Ascending aorta (tissue), 2 donors: ENCODE data around the gene DHRSX. TPM values are rescaled to one million over a fixed set of nuclear protein-coding genes. Genes with fewer than 3 reads are reported as not detected.

ENCODE experiments used
- DNase-seq, 2 donors: peaks; one replicate each; pipeline ENCODE4 v3.0.0-alpha.2; 2019; ENCODE audit warnings: low spot score in 2 of 2
- H3K27ac ChIP-seq, 2 donors: fragments of 200-600 bp; sonication (generic); one replicate each; pipeline ENCODE4 v1.5.1; 2016 to 2017; ENCODE audit warnings: mild to moderate bottlenecking in 1 of 2
- H3K27me3 ChIP-seq: fragments of 200-600 bp; sonication (generic); one replicate; pipeline ENCODE4 v1.5.1; 2017
- H3K36me3 ChIP-seq, 2 donors: fragments of 200-600 bp; sonication (generic); one replicate each; pipeline ENCODE4 v1.5.1; 2016
- H3K4me1 ChIP-seq, 2 donors: fragments of 200-600 bp; sonication (generic); one replicate each; pipeline ENCODE4 v1.5.1; 2016 to 2017; ENCODE audit warnings: mild to moderate bottlenecking in 1 of 2
- H3K4me3 ChIP-seq, 2 donors: fragments of 200-600 bp; sonication (generic); one replicate each; pipeline ENCODE4 v1.5.1; 2016 to 2017; ENCODE audit warnings: mild to moderate bottlenecking in 1 of 2
- H3K9me3 ChIP-seq, 2 donors: fragments of 200-600 bp; sonication (generic); one replicate each; pipeline ENCODE4 v1.5.1; 2016
- CTCF ChIP-seq, 3 experiments: fragments of 200-600 bp in 2 of 3; fragments of 450-650 bp in 1 of 3; sonication (generic) in 2 of 3; IDR thresholded peaks; one replicate each; pipeline ENCODE4 v1.5.1; 2016 to 2019; ENCODE audit warnings: antibody characterized with exemption in 3 of 3, mild to moderate bottlenecking in 1 of 3, moderate library complexity in 1 of 3
- intact Hi-C: fragments of 100-400 bp; cut with DNase I; formaldehyde crosslinking; loops from one replicate; pipeline ENCODE4 v1.15.1; 2023
- total RNA-seq: library from RNA; depleted of rRNA; stranded (reverse); fragments of >200 nt; gene quantifications from one replicate; pipeline ENCODE4 v1.1.0, GENCODE V29; 2016

Gene DHRSX
- total RNA-seq, 1 donor from 2014 or later, result 13.4 TPM

GRCh38 chrX:2434270-2435163, 66.3 kb downstream of the DHRSX start:
- Histone ChIP-seq H3K4me3 (no peak overlapping the region), H3K4me1 (no peaks in the 10 kb centered on the region), H3K27me3 (no peaks in the 10 kb centered on the region), H3K36me3 (peaks cover 3 to 6% of the 10 kb centered on the region in 2 donors), H3K9me3 (no peaks in the 10 kb centered on the region), H3K27ac (no peak overlapping the region)
- no peak for DNase-seq
- no peak for TF ChIP-seq CTCF (IDR thresholded peaks at IDR 0.05)
- intact Hi-C loops, result no loop called here

GRCh38 chrX:2432298-2432863, 68.4 kb downstream of the DHRSX start:
- Histone ChIP-seq H3K36me3 (peaks cover 3 to 6% of the 10 kb centered on the region in 2 donors), H3K27me3 (no peaks in the 10 kb centered on the region), H3K27ac (no peak overlapping the region), H3K4me1 (no peaks in the 10 kb centered on the region), H3K9me3 (no peaks in the 10 kb centered on the region), H3K4me3 (no peak overlapping the region)
- DNase-seq, result no peak
- intact Hi-C loops, result no loop called here
- TF ChIP-seq CTCF (IDR thresholded peaks at IDR 0.05), result no peak

GRCh38 chrX:2430265-2430825, 70.4 kb downstream of the DHRSX start:
- no peaks in the 10 kb centered on the region for H3K4me1 ChIP-seq
- peaks cover 3 to 8% of the 10 kb centered on the region in 2 donors for H3K36me3 ChIP-seq
- intact Hi-C loops, result no loop called here
- H3K27ac ChIP-seq, result no peak overlapping the region
- H3K9me3 ChIP-seq, result no peaks in the 10 kb centered on the region
- TF ChIP-seq CTCF (IDR thresholded peaks at IDR 0.05), result no peak
- H3K27me3 ChIP-seq, result no peaks in the 10 kb centered on the region
- no peak for DNase-seq
- no peak overlapping the region for H3K4me3 ChIP-seq

- Histone ChIP-seq H3K36me3 (peaks cover 6 to 22% of the 10 kb centered on the region in 2 donors), H3K4me1 (no peaks in the 10 kb centered on the region), H3K27me3 (no peaks in the 10 kb centered on the region), H3K4me3 (no peak overlapping the region), H3K27ac (no peak overlapping the region), H3K9me3 (no peaks in the 10 kb centered on the region)
- no peak for TF ChIP-seq CTCF (IDR thresholded peaks at IDR 0.05)
- no peak for DNase-seq
- intact Hi-C loops, result no loop called here
These were observed 73.0 kb downstream of the DHRSX start for GRCh38 chrX:2427737-2428136.

GRCh38 chrX:2427147-2427546, 73.6 kb downstream of the DHRSX start:
- Histone ChIP-seq H3K4me3 (no peak overlapping the region), H3K4me1 (no peaks in the 10 kb centered on the region), H3K27ac (no peak overlapping the region), H3K27me3 (no peaks in the 10 kb centered on the region), H3K36me3 (peaks cover 6 to 22% of the 10 kb centered on the region in 2 donors), H3K9me3 (no peaks in the 10 kb centered on the region)
- no peak for DNase-seq
- TF ChIP-seq CTCF (IDR thresholded peaks at IDR 0.05), result no peak
- intact Hi-C loops, result no loop called here
